GM11168 (cell line): Measurements from ENCODE around the gene NR2F1.
"Not testable (repeated sequence)": the region's sequence is repeated elsewhere in the genome, so short reads cannot be mapped to it uniquely, and the experiment has no call there.

Source experiments
- in situ Hi-C: fragments of 300-500 bp; cut with MboI; formaldehyde crosslinking; loops from one replicate; pipeline ENCODE4 v1.12.0; 2022; ENCODE audit warnings: low sequenced_read_pairs; ENCODE audit not compliant: unreplicated experiment

Gene NR2F1

GRCh38 chr5:93582677-93583438 is at the start of gene NR2F1:
Gene NR2F1 (plus strand): TSS chr5:93583222. CDS start chr5:93585024, 1,802 bp downstream.
- in situ Hi-C loops = loop anchor here (25.0 kb wide), 1 partner anchor 329 kb away; no protein-coding TSS in a partner anchor

GRCh38 chr5:93545872-93546271 is 37.1 kb upstream of the NR2F1 start:
- in situ Hi-C loops = no loop called here

GRCh38 chr5:93549594-93549993 is 33.4 kb upstream of the NR2F1 start:
- in situ Hi-C loops = not testable (repeated sequence)

GRCh38 chr5:93557021-93557604 is 25.9 kb upstream of the NR2F1 start:
- in situ Hi-C loops = no loop called here

- in situ Hi-C loops = no loop called here
Measured at GRCh38 chr5:93566091-93566490, 16.9 kb upstream of the NR2F1 start.

GRCh38 chr5:93567424-93567823 is 15.6 kb upstream of the NR2F1 start:
- in situ Hi-C loops = no loop called here

- in situ Hi-C loops = no loop called here
Measured at GRCh38 chr5:93569300-93570160, 13.5 kb upstream of the NR2F1 start.

- in situ Hi-C loops = no loop called here
Measured at GRCh38 chr5:93570294-93571113, 12.5 kb upstream of the NR2F1 start.

GRCh38 chr5:93571114-93571949 is 11.7 kb upstream of the NR2F1 start:
- in situ Hi-C loops = no loop called here

GRCh38 chr5:93572101-93572607 is 10.9 kb upstream of the NR2F1 start:
- in situ Hi-C loops = no loop called here

GRCh38 chr5:93572608-93573353 is 10.2 kb upstream of the NR2F1 start:
- in situ Hi-C loops = no loop called here

GRCh38 chr5:93573354-93574351 is 9.4 kb upstream of the NR2F1 start:
- in situ Hi-C loops = no loop called here

GRCh38 chr5:93574491-93575305 is 8.3 kb upstream of the NR2F1 start:
- in situ Hi-C loops = loop anchor here (25.0 kb wide), 1 partner anchor 338 kb away; no protein-coding TSS in a partner anchor

GRCh38 chr5:93575461-93576414 is 7.3 kb upstream of the NR2F1 start:
- in situ Hi-C loops = loop anchor here (25.0 kb wide), 1 partner anchor 337 kb away; no protein-coding TSS in a partner anchor
